Esophagus squamous epithelium (tissue), 5 donors: ENCODE results near the gene CTR9. TPM values are rescaled to one million over a fixed set of nuclear protein-coding genes. Genes with fewer than 3 reads are reported as not detected.

Experiments
- DNase-seq: peaks from one replicate; lab custom pipeline; 2025; lab: John Stamatoyannopoulos, UW
- H3K27ac ChIP-seq, 4 donors: fragments of 200-600 bp; sonication (generic); one replicate each; pipeline ENCODE4 v1.5.1; 2016 to 2019; ENCODE audit warnings: mild to moderate bottlenecking in 1 of 4
- H3K27me3 ChIP-seq, 4 donors: fragments of 200-600 bp; sonication (generic); 1 replicate in 3 of 4; 2 replicates in 1 of 4; pipeline versions ENCODE4 v1.5.1 to v1.6.0; 2017 to 2021; ENCODE audit warnings: antibody characterized with exemption in 1 of 4
- H3K36me3 ChIP-seq, 3 donors: fragments of 200-600 bp; sonication (generic); one replicate each; pipeline ENCODE4 v1.5.1; 2016 to 2019
- H3K4me1 ChIP-seq, 3 donors: fragments of 200-600 bp; sonication (generic); one replicate each; pipeline ENCODE4 v1.5.1; 2017 to 2019
- H3K4me3 ChIP-seq, 4 donors: fragments of 200-600 bp; sonication (generic); 1 replicate in 3 of 4; 2 replicates in 1 of 4; pipeline ENCODE4 v1.5.1; 2016 to 2019; ENCODE audit warnings: mild to moderate bottlenecking in 2 of 4, moderate library complexity in 1 of 4
- H3K9me3 ChIP-seq, 3 donors: fragments of 200-600 bp; sonication (generic); one replicate each; pipeline ENCODE4 v1.5.1; 2016 to 2019
- CTCF ChIP-seq, 6 experiments: fragments of 450-650 bp in 4 of 6; fragments of 200-600 bp in 2 of 6; sonication (generic) in 2 of 6; IDR thresholded peaks; one replicate each; pipeline ENCODE4 v1.5.1; 2016 to 2019; ENCODE audit warnings: antibody characterized with exemption in 6 of 6, mild to moderate bottlenecking in 4 of 6, moderate library complexity in 4 of 6
- POLR2A ChIP-seq, 4 donors: fragments of 450-650 bp; IDR thresholded peaks; one replicate each; pipeline ENCODE4 v1.6.1; 2017; ENCODE audit warnings: antibody characterized with exemption in 4 of 4, mild to moderate bottlenecking in 4 of 4, moderate library complexity in 3 of 4
- WGBS, 2 donors: methylation state at CpG; one replicate each; pipeline ENCODE4 v1.1.5; 2018; 5-methylcytosine and 5-hydroxymethylcytosine counted together
- intact Hi-C: fragments of 100-400 bp; cut with DNase I; formaldehyde crosslinking; loops from one replicate; pipeline ENCODE4 v1.15.0; 2022
- total RNA-seq, 4 donors: library from RNA; depleted of rRNA; stranded (reverse); fragments of >200 nt; gene quantifications; one replicate each; pipeline ENCODE4 v1.1.0, GENCODE V29; 2016
- donor health status: DM: yes; HTN: yes; CAD: no.

CTR9 gene
- total RNA-seq, 4 donors from 2014 or later = 21.4 to 34.4 (median 27.0) TPM

GRCh38 chr11:10777806-10778205 is 26.8 kb downstream of the CTR9 start:
- peak overlapping the region in 3 of 4 donors; percentile 47 to 51 (median 48) for H3K27ac ChIP-seq
- TF ChIP-seq CTCF (IDR thresholded peaks at IDR 0.05) (no peak), POLR2A (IDR thresholded peaks at IDR 0.05) (no peak)
- H3K4me1 ChIP-seq = no peaks in the 10 kb centered on the region
- no peak overlapping the region for H3K4me3 ChIP-seq
- no peak for DNase-seq
- H3K27me3 ChIP-seq = no peaks in the 10 kb centered on the region
- H3K36me3 ChIP-seq = peaks cover 0 to 31% (median 17%) of the 10 kb centered on the region in 3 donors
- intact Hi-C loops = no loop called here
- 68 to 71% methylated on average over 6 of the region's 6 CpGs for WGBS, 2 donors
- H3K9me3 ChIP-seq = no peaks in the 10 kb centered on the region

- Histone ChIP-seq H3K9me3 (no peaks in the 10 kb centered on the region), H3K4me1 (no peaks in the 10 kb centered on the region), H3K36me3 (peaks cover 0 to 25% (median 11%) of the 10 kb centered on the region in 3 donors), H3K27ac (peak overlapping the region in 3 of 4 donors; percentile 47 to 51 (median 48)), H3K27me3 (no peaks in the 10 kb centered on the region), H3K4me3 (no peak overlapping the region)
- 55 to 84% methylated on average over 8 to 13 of the region's 13 CpGs for WGBS, 2 donors
- no peak for DNase-seq
- intact Hi-C loops = no loop called here
- TF ChIP-seq CTCF (IDR thresholded peaks at IDR 0.05) = no peak
- no peak for TF ChIP-seq POLR2A (IDR thresholded peaks at IDR 0.05)
Measured at GRCh38 chr11:10778217-10778970, 27.3 kb downstream of the CTR9 start.

GRCh38 chr11:10779086-10779485 is 28.0 kb downstream of the CTR9 start:
- peaks cover 0 to 19% (median 9%) of the 10 kb centered on the region in 3 donors for H3K36me3 ChIP-seq
- no peak overlapping the region for H3K4me3 ChIP-seq
- DNase-seq = no peak

GRCh38 chr11:10780040-10780439 is 29.0 kb downstream of the CTR9 start:
- peaks cover 0 to 12% (median 0%) of the 10 kb centered on the region in 3 donors for H3K36me3 ChIP-seq
- TF ChIP-seq POLR2A (IDR thresholded peaks at IDR 0.05) (no peak), CTCF (IDR thresholded peaks at IDR 0.05) (no peak)
- intact Hi-C loops = no loop called here
- no peaks in the 10 kb centered on the region for H3K27me3 ChIP-seq
- H3K4me1 ChIP-seq = peaks cover 0 to 9% (median 0%) of the 10 kb centered on the region in 3 donors
- H3K9me3 ChIP-seq = no peaks in the 10 kb centered on the region
- H3K27ac ChIP-seq = no peak overlapping the region
- H3K4me3 ChIP-seq = no peak overlapping the region
- DNase-seq = no peak
- WGBS, 2 donors = 80 to 100% methylated on average over 1 to 2 of the region's 2 CpGs

More at GRCh38 chr11:10779086-10779485, 28.0 kb downstream of the CTR9 start:
- 41 to 50% methylated on average over 1 of the region's 1 CpG for WGBS, 2 donors
- no peaks in the 10 kb centered on the region for H3K27me3 ChIP-seq
- no peak for TF ChIP-seq POLR2A (IDR thresholded peaks at IDR 0.05)
- TF ChIP-seq CTCF (IDR thresholded peaks at IDR 0.05) = no peak
- H3K4me1 ChIP-seq = peaks cover 0 to 2% (median 0%) of the 10 kb centered on the region in 3 donors
- intact Hi-C loops = no loop called here
- no peak overlapping the region for H3K27ac ChIP-seq
- no peaks in the 10 kb centered on the region for H3K9me3 ChIP-seq
